Non-pigmented ciliary epithelial cell (primary cell): ENCODE data around the gene CCNT2.
"Not testable (repeated sequence)": the region's sequence is repeated elsewhere in the genome, so short reads cannot be mapped to it uniquely, and the experiment has no call there.

Source experiments
- DNase-seq: peaks from one replicate; pipeline ENCODE4 v3.0.0-alpha.2; 2010; ENCODE audit warnings: low read depth

The CCNT2 gene

GRCh38 chr2:134919341-134920210 lies 954 bp downstream of the CCNT2 start:
- no peak for DNase-seq

DNA sequence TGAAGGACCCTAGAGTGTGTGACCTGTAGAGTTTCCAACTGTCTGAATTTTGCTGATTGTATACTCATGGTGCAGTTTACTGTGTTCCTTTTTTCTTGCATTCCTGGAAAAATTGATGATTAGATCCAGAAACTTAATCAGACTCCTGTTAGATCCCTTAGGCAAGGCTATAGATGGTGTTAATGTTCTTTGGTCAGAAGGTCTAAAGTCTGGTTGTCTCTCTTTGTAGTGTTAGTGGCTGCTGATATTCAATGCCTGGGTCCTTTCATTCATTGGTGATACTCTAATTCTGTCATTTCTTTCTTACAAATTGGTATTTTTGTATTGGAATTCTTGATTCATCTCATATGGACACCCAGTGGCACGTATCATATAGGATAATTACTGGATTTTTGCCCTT lies 6.3 kb downstream of the CCNT2 start:
- no peak for DNase-seq

- no peak for DNase-seq
Measured at GRCh38 chr2:134926231-134926931, 7.8 kb downstream of the CCNT2 start.

- no peak for DNase-seq
Measured at GRCh38 chr2:134927195-134927594, 8.6 kb downstream of the CCNT2 start.

GRCh38 chr2:134932864-134933526 lies 14.4 kb downstream of the CCNT2 start:
- DNase-seq = no peak

DNA sequence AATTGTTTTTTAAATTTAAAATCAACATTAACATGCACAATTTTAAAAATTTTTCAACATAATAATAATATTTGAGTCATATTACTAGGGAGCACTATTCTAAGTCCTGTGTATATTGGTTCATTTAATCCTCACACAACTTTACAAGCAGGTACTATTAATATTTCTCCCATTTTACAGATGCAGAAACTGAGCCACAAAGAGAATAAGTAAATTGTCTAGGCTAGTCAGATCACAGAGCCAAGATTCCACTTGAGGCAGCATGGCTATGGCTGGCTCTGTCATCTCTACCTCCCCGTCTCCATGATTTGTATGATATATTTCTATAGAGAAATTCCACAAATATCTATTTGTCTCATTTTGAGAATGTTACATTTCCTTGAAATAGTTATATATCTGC lies 15.1 kb downstream of the CCNT2 start:
- no peak for DNase-seq

DNA sequence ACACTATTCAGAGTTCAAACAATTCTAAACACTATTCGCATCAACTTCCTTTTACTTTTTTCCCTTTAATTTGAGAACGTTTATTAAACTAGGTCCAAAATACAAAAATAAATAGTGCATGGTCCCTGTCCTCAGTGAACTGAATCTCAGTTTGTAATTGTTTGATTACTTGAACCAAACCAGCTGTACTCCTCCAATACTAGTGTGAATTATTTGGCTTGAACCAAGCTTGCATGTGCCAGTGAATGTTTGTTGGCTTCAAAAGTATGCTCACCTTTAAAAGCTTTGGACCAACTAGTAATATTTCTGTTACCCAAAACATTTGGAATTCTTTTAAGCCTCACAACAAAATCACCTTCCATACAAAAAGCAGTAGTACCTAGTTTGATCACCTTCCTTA lies 15.5 kb downstream of the CCNT2 start:
- DNase-seq = no peak

- DNase-seq = no peak
Measured at GRCh38 chr2:134934641-134935040, 16.0 kb downstream of the CCNT2 start.

GRCh38 chr2:134936691-134937090 lies 18.1 kb downstream of the CCNT2 start:
- no peak for DNase-seq

DNA sequence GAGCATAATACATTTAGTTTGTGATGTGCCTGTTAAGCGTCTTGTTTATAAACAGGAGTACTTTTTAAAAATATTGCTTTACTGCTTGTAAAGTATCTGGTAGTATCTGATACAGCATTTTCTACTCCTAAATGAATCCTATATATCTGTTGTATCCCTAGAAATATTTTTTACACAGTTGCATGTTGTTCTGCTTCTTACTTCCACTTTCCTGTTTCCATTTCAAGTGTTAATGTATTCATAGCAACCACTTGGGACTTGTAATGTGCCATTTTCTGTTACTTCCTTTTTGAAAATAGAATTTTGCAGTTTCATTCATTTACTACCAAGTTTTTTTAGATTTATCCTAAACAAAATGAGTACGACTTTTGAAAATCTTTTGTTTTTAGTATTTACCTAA lies 24.9 kb downstream of the CCNT2 start:
- no peak for DNase-seq

- DNase-seq = no peak
Measured at GRCh38 chr2:134944975-134945374, 26.4 kb downstream of the CCNT2 start.

- DNase-seq = no peak
Measured at GRCh38 chr2:134946073-134946472, 27.5 kb downstream of the CCNT2 start.

- no peak for DNase-seq
Measured at GRCh38 chr2:134949981-134950708, 31.5 kb downstream of the CCNT2 start.

DNA sequence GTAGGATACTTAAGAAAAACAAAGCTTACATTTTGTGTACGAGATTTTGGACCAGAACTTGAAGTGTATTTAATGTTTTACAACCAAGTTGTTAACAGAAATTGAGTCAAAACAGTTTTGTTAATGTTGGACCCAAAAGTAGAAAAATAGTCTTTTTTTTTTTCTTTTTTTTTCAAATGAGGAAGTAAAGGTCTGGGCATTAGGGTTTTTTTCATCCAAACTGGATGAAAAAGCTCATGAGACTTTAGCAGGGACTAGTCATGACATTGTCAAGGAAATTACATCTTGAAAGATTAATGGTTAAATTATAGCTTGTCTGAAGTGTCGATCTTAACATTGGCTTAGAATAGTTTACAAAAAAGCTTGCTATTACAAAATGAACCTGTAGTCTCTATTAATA lies 32.3 kb downstream of the CCNT2 start:
- DNase-seq = no peak

DNA sequence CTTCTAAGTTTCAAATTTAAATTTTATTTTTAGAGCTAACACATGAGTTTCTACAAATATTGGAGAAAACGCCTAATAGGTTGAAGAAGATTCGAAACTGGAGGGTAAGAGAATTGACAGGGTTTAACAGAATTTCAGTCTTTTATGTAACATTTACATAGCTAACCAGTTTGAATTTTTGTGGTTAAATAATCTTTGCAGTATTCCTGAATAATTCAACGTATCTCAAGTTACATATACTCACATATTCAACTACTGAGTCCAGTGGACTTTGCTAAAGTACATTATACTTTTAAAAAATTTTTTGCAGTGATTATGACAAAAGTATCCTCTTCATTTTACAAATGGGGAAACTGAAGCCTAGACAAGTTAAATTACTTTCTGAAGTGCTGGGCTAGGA lies 34.0 kb downstream of the CCNT2 start:
- DNase-seq = peak; percentile 17

GRCh38 chr2:134954065-134954464 lies 35.4 kb downstream of the CCNT2 start:
- no peak for DNase-seq

- DNase-seq = no peak
Measured at GRCh38 chr2:134955744-134956143, 37.1 kb downstream of the CCNT2 start.

DNA sequence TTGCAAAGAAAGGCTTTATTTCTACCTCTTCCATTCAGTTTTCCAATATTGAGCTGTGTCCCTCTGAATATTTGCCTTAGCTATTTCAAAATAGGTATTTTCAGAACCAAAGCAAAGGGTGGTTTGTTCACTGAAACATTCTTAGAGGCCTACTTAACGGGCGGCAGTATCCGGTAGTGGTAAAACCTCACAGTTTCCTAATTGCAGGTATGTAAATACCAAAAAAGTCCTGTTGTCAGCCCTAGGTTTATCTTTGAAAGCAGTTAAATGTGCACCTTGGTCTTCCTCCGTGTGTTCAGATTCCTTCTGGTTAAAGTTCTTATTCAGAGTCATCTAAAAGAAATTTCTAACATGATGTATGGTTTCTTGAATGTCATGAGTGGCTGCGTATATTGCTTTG lies 38.9 kb downstream of the CCNT2 start:
- DNase-seq = no peak

- DNase-seq = not testable (repeated sequence)
Measured at GRCh38 chr2:134967166-134967565, 48.5 kb downstream of the CCNT2 start.

- DNase-seq = no peak
Measured at GRCh38 chr2:134973241-134974138, 54.9 kb downstream of the CCNT2 start.
